Astrocyte (in vitro differentiated cells and primary cell): ENCODE measurements around the gene IPCEF1. TPM values are rescaled to one million over a fixed set of nuclear protein-coding genes. Genes with fewer than 3 reads are reported as not detected.
A peak's percentile ranks its signal among the peaks of the same experiment; 100 is the strongest.

ENCODE experiments used
- DNase-seq: peaks from one replicate; pipeline ENCODE4 v3.0.0-alpha.2; 2010; ENCODE audit warnings: low read depth
- FAIRE-seq: peaks from 2 replicates; lab custom pipeline; 2011; peaks lifted over from hg19 to GRCh38; lab: Jason Lieb, UNC
- H2AFZ ChIP-seq: 2 replicates; pipeline ENCODE4 v1.6.0; 2012; ENCODE audit warnings: low read depth, low read length, inconsistent platforms
- H3K27ac ChIP-seq: 2 replicates; pipeline ENCODE4 v1.5.1; 2011; ENCODE audit warnings: low read depth, low read length, inconsistent platforms
- H3K27me3 ChIP-seq: 2 replicates; pipeline ENCODE4 v1.6.0; 2011; ENCODE audit warnings: low read length, inconsistent platforms; ENCODE audit not compliant: insufficient read depth
- H3K36me3 ChIP-seq: 2 replicates; pipeline ENCODE4 v1.5.1; 2011; ENCODE audit warnings: low read length, inconsistent platforms; ENCODE audit not compliant: insufficient read depth
- H3K4me1 ChIP-seq: 2 replicates; pipeline ENCODE4 v1.5.1; 2011; ENCODE audit warnings: low read length, inconsistent platforms; ENCODE audit not compliant: insufficient read depth
- H3K4me2 ChIP-seq: 2 replicates; pipeline ENCODE4 v1.6.0; 2012; ENCODE audit warnings: low read length, inconsistent platforms
- H3K4me3 ChIP-seq: 2 replicates; pipeline ENCODE4 v1.5.1; 2011; ENCODE audit warnings: low read depth, mild to moderate bottlenecking, low read length, inconsistent platforms; ENCODE audit not compliant: insufficient read depth
- H3K79me2 ChIP-seq: 2 replicates; pipeline ENCODE4 v1.6.0; 2012; ENCODE audit warnings: mild to moderate bottlenecking, low read length, inconsistent platforms; ENCODE audit not compliant: insufficient read depth
- H3K9ac ChIP-seq: 2 replicates; pipeline ENCODE4 v1.6.0; 2012; ENCODE audit warnings: mild to moderate bottlenecking, low read length, inconsistent platforms
- H3K9me3 ChIP-seq: 2 replicates; pipeline ENCODE4 v1.5.1; 2012; ENCODE audit warnings: low read depth, mild to moderate bottlenecking, low read length, inconsistent platforms; ENCODE audit not compliant: insufficient read depth
- H4K20me1 ChIP-seq: 2 replicates; pipeline ENCODE4 v1.6.0; 2012; ENCODE audit warnings: low read length, inconsistent platforms; ENCODE audit not compliant: insufficient read depth
- H3K27ac Mint-ChIP-seq: one replicate; pipeline ENCODE4 v1.8.0; 2021; ENCODE audit warnings: mild to moderate bottlenecking, mixed read lengths; ENCODE audit not compliant: unreplicated experiment
- H3K27me3 Mint-ChIP-seq: one replicate; pipeline ENCODE4 v1.8.0; 2021; ENCODE audit warnings: low read depth, mixed read lengths; ENCODE audit not compliant: unreplicated experiment
- H3K36me3 Mint-ChIP-seq: one replicate; pipeline ENCODE4 v1.8.0; 2021; ENCODE audit warnings: low read depth, mixed read lengths; ENCODE audit not compliant: unreplicated experiment
- H3K4me1 Mint-ChIP-seq: one replicate; pipeline ENCODE4 v1.8.0; 2021; ENCODE audit warnings: low read depth, mixed read lengths; ENCODE audit not compliant: unreplicated experiment
- H3K4me3 Mint-ChIP-seq: one replicate; pipeline ENCODE4 v1.8.0; 2021; ENCODE audit warnings: mild to moderate bottlenecking, moderate library complexity, mixed read lengths; ENCODE audit not compliant: unreplicated experiment
- H3K9me3 Mint-ChIP-seq: one replicate; pipeline ENCODE4 v1.8.0; 2021; ENCODE audit warnings: mild to moderate bottlenecking, mixed read lengths; ENCODE audit not compliant: unreplicated experiment
- CTCF ChIP-seq: IDR thresholded peaks from 2 replicates; pipeline ENCODE4 v1.5.1; 2011; ENCODE audit warnings: low read depth, mild to moderate bottlenecking, inconsistent platforms, low read length, moderate library complexity; ENCODE audit not compliant: insufficient read depth
- EZH2 ChIP-seq: IDR thresholded peaks from 2 replicates; pipeline ENCODE4 v1.6.1; 2012; ENCODE audit warnings: mild to moderate bottlenecking, low read length, inconsistent platforms; ENCODE audit not compliant: insufficient read depth
- total RNA-seq: library from RNA; stranded (reverse); gene quantifications from 2 replicates; pipeline ENCODE4 v1.2.1, GENCODE V29; 2021

IPCEF1 gene
- total RNA-seq, 1 donor from 2014 or later: 0.16 TPM

- Histone ChIP-seq H2AFZ (no peak overlapping the region), H3K9ac (no peak overlapping the region), H3K27me3 (no peaks in the 10 kb centered on the region), H3K36me3 (no peaks in the 10 kb centered on the region), H3K4me3 (no peak overlapping the region), H3K4me2 (no peak overlapping the region), H3K4me1 (no peaks in the 10 kb centered on the region), H3K9me3 (no peaks in the 10 kb centered on the region), H3K79me2 (no peaks in the 10 kb centered on the region), H4K20me1 (no peaks in the 10 kb centered on the region), H3K27ac (no peak overlapping the region)
- Mint-ChIP-seq H3K4me3 (no peak overlapping the region), H3K9me3 (no peaks in the 10 kb centered on the region), H3K36me3 (no peaks in the 10 kb centered on the region), H3K27ac (no peak overlapping the region), H3K4me1 (no peaks in the 10 kb centered on the region), H3K27me3 (no peaks in the 10 kb centered on the region)
- FAIRE-seq (no peak), DNase-seq (no peak)
- no peak for TF ChIP-seq CTCF
- no peak for TF ChIP-seq EZH2
Measured at GRCh38 chr6:154325142-154325541, 31.5 kb downstream of the IPCEF1 start.

- peaks cover 13% of the 10 kb centered on the region for H3K4me1 Mint-ChIP-seq
- no peak overlapping the region for H3K4me3 Mint-ChIP-seq
- H3K4me1 ChIP-seq: peaks cover 21% of the 10 kb centered on the region
- H3K27me3 Mint-ChIP-seq: no peaks in the 10 kb centered on the region
- no peak overlapping the region for H3K27ac ChIP-seq
- no peaks in the 10 kb centered on the region for H4K20me1 ChIP-seq
- H2AFZ ChIP-seq: no peak overlapping the region
- FAIRE-seq: no peak
- no peaks in the 10 kb centered on the region for H3K9me3 ChIP-seq
- TF ChIP-seq CTCF (no peak), EZH2 (no peak)
- no peaks in the 10 kb centered on the region for H3K79me2 ChIP-seq
- H3K4me2 ChIP-seq: no peak overlapping the region
- H3K27me3 ChIP-seq: no peaks in the 10 kb centered on the region
- no peak for DNase-seq
- H3K36me3 Mint-ChIP-seq: no peaks in the 10 kb centered on the region
- H3K4me3 ChIP-seq: no peak overlapping the region
- no peak overlapping the region for H3K9ac ChIP-seq
- H3K27ac Mint-ChIP-seq: no peak overlapping the region
- no peaks in the 10 kb centered on the region for H3K36me3 ChIP-seq
- no peaks in the 10 kb centered on the region for H3K9me3 Mint-ChIP-seq
Measured at GRCh38 chr6:154320181-154320580, 36.4 kb downstream of the IPCEF1 start.

- no peak for FAIRE-seq
- peak overlapping the region; percentile 3 for H3K27ac Mint-ChIP-seq
- H2AFZ ChIP-seq: no peak overlapping the region
Measured at GRCh38 chr6:154319231-154319858, 37.3 kb downstream of the IPCEF1 start.

More at GRCh38 chr6:154319231-154319858, 37.3 kb downstream of the IPCEF1 start:
- Histone ChIP-seq H3K27ac (peak overlapping the region; percentile 2), H3K79me2 (no peaks in the 10 kb centered on the region), H3K4me2 (peak overlapping the region; percentile 45), H3K9ac (no peak overlapping the region), H3K27me3 (no peaks in the 10 kb centered on the region), H3K4me3 (no peak overlapping the region), H3K9me3 (no peaks in the 10 kb centered on the region), H4K20me1 (no peaks in the 10 kb centered on the region), H3K4me1 (peaks cover 21% of the 10 kb centered on the region), H3K36me3 (no peaks in the 10 kb centered on the region)
- TF ChIP-seq CTCF (no peak), EZH2 (no peak)
- H3K4me1 Mint-ChIP-seq: peaks cover 13% of the 10 kb centered on the region
- DNase-seq: peak; percentile 70
- H3K27me3 Mint-ChIP-seq: no peaks in the 10 kb centered on the region
- no peaks in the 10 kb centered on the region for H3K36me3 Mint-ChIP-seq
- no peaks in the 10 kb centered on the region for H3K9me3 Mint-ChIP-seq
- no peak overlapping the region for H3K4me3 Mint-ChIP-seq
